ENCODE data around the gene SIRT5.

The SIRT5 gene

GRCh38 chr6:13574571-13575376, at the start of gene SIRT5:
TSS of gene SIRT5 (plus strand) at chr6:13574601. CDS start at chr6:13584111, 9,510 bp downstream.
- intact Hi-C loops (cut with DNase I), result loop anchor here (1.0 to 10.0 kb wide), 5 partner anchors 41 to 240 kb away; partner anchors contain the start of genes NOL7 and RANBP9

GRCh38 chr6:13524801-13525508, 49.4 kb upstream of the SIRT5 start:
- intact Hi-C loops (cut with DNase I), result no loop called here
- no peak for DNase-seq

More at GRCh38 chr6:13574571-13575376, at the start of gene SIRT5:
- peak; percentile 57 to 91 (median 80) for DNase-seq

- intact Hi-C loops (cut with DNase I), result no loop called here
- DNase-seq, result no peak
These were observed 48.1 kb upstream of the SIRT5 start for GRCh38 chr6:13526357-13526726.

GRCh38 chr6:13526727-13527670, 47.4 kb upstream of the SIRT5 start:
- intact Hi-C loops (cut with DNase I), result no loop called here
- DNase-seq, result peak in 4 of 42 donors; percentile 4 to 35 (median 13)

- peak in 1 of 42 donors; percentile 33 for DNase-seq
- intact Hi-C loops (cut with DNase I), result no loop called here
These were observed 46.7 kb upstream of the SIRT5 start for GRCh38 chr6:13527671-13528056.

- no peak for DNase-seq
- intact Hi-C loops (cut with DNase I), result no loop called here
These were observed 46.2 kb upstream of the SIRT5 start for GRCh38 chr6:13528232-13528631.

GRCh38 chr6:13528777-13529343, 45.5 kb upstream of the SIRT5 start:
- DNase-seq, result no peak

GRCh38 chr6:13531956-13532355, 42.4 kb upstream of the SIRT5 start:
- no peak for DNase-seq
- intact Hi-C loops (cut with DNase I), result no loop called here

More at GRCh38 chr6:13528777-13529343, 45.5 kb upstream of the SIRT5 start:
- intact Hi-C loops (cut with DNase I), result no loop called here

GRCh38 chr6:13534536-13534935, 39.9 kb upstream of the SIRT5 start:
- DNase-seq, result no peak
- intact Hi-C loops (cut with DNase I), result no loop called here

GRCh38 chr6:13535306-13535705, 39.1 kb upstream of the SIRT5 start:
- DNase-seq, result no peak

GRCh38 chr6:13536796-13537526, 37.4 kb upstream of the SIRT5 start:
- intact Hi-C loops (cut with DNase I), result no loop called here
- no peak for DNase-seq

More at GRCh38 chr6:13535306-13535705, 39.1 kb upstream of the SIRT5 start:
- intact Hi-C loops (cut with DNase I), result no loop called here

- intact Hi-C loops (cut with DNase I), result no loop called here
- DNase-seq, result no peak
These were observed 36.9 kb upstream of the SIRT5 start for GRCh38 chr6:13537527-13537897.

GRCh38 chr6:13538084-13538483, 36.3 kb upstream of the SIRT5 start:
- intact Hi-C loops (cut with DNase I), result no loop called here
- DNase-seq, result peak in 10 of 42 donors; percentile 17 to 55 (median 35)

GRCh38 chr6:13538600-13538999, 35.8 kb upstream of the SIRT5 start:
- no peak for DNase-seq
- intact Hi-C loops (cut with DNase I), result no loop called here

- intact Hi-C loops (cut with DNase I), result no loop called here
- no peak for DNase-seq
These were observed 34.8 kb upstream of the SIRT5 start for GRCh38 chr6:13539572-13539971.

- no peak for DNase-seq
- intact Hi-C loops (cut with DNase I), result loop anchor here (10.0 kb wide), 1 partner anchor 197 kb away; no protein-coding TSS in a partner anchor
These were observed 32.9 kb upstream of the SIRT5 start for GRCh38 chr6:13541496-13541895.

- peak in 1 of 42 donors; percentile 29 for DNase-seq
- intact Hi-C loops (cut with DNase I), result loop anchor here (10.0 kb wide), 1 partner anchor 200 kb away; no protein-coding TSS in a partner anchor
These were observed 29.8 kb upstream of the SIRT5 start for GRCh38 chr6:13544454-13545186.
